Mesodermal cell (in vitro differentiated cells): Measurements from ENCODE around the gene UGT3A2.
"Not testable (repeated sequence)": the region's sequence is repeated elsewhere in the genome, so short reads cannot be mapped to it uniquely, and the experiment has no call there.

Experiments used
- H3K27ac ChIP-seq: 2 replicates; pipeline ENCODE4 v1.7.0; 2013; ENCODE audit warnings: mild to moderate bottlenecking, low read depth, low read length, moderate library complexity; ENCODE audit not compliant: severe bottlenecking
- H3K36me3 ChIP-seq: 2 replicates; pipeline ENCODE4 v1.7.1; 2013; ENCODE audit warnings: mild to moderate bottlenecking, low read length, moderate library complexity; ENCODE audit not compliant: control insufficient read depth, insufficient read depth
- H3K4me1 ChIP-seq: one replicate; pipeline ENCODE4 v1.7.1; 2013; ENCODE audit warnings: mild to moderate bottlenecking, low read length; ENCODE audit not compliant: insufficient read depth, control insufficient read depth, poor library complexity, severe bottlenecking
- H3K4me3 ChIP-seq: 2 replicates; pipeline ENCODE4 v1.7.0; 2013; ENCODE audit warnings: low read length, control low read depth, mild to moderate bottlenecking; ENCODE audit not compliant: insufficient read depth, poor library complexity, severe bottlenecking; ENCODE audit errors: extremely low read depth
- H3K9me3 ChIP-seq: 2 replicates; pipeline ENCODE4 v1.7.1; 2013; ENCODE audit warnings: mild to moderate bottlenecking, low read length, moderate library complexity; ENCODE audit not compliant: control insufficient read depth
- WGBS, 2 experiments: methylation state at CpG; one replicate each; pipeline ENCODE4 v1.1.5; 2013; ENCODE audit warnings: missing lambda C conversion rate in 2 of 2; ENCODE audit not compliant: insufficient coverage in 2 of 2; 5-methylcytosine and 5-hydroxymethylcytosine counted together

The UGT3A2 gene

GRCh38 chr5:36052538-36052937 lies 14.1 kb downstream of the UGT3A2 start:
- H3K4me3 ChIP-seq = no peak overlapping the region
- H3K27ac ChIP-seq = no peak overlapping the region
- no peaks in the 10 kb centered on the region for H3K9me3 ChIP-seq
- H3K4me1 ChIP-seq = no peaks in the 10 kb centered on the region
- H3K36me3 ChIP-seq = no peaks in the 10 kb centered on the region

DNA sequence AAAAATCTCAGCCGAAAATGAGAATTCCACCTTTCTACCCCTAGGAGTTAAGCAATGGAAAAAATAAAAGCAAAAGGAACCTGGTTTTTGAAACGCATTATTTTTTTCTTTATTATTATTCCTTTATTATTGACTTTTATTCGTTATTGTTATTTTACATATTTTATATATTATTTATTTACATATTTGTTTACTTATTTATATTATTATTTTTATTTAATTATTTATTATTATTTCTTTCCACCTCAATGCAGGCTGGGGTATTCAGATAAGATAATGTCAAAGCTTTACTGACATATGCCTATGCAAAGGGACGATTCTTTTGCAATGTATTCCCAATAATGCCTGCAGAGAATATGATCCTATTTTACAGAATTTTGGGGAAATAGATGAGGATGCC lies 16.7 kb downstream of the UGT3A2 start:
- Histone ChIP-seq H3K4me3 (no peak overlapping the region), H3K4me1 (no peaks in the 10 kb centered on the region), H3K9me3 (no peaks in the 10 kb centered on the region), H3K27ac (no peak overlapping the region), H3K36me3 (no peaks in the 10 kb centered on the region)
- no CpG with 5 or more reads among the region's 4 CpGs for WGBS, 2 experiments

DNA sequence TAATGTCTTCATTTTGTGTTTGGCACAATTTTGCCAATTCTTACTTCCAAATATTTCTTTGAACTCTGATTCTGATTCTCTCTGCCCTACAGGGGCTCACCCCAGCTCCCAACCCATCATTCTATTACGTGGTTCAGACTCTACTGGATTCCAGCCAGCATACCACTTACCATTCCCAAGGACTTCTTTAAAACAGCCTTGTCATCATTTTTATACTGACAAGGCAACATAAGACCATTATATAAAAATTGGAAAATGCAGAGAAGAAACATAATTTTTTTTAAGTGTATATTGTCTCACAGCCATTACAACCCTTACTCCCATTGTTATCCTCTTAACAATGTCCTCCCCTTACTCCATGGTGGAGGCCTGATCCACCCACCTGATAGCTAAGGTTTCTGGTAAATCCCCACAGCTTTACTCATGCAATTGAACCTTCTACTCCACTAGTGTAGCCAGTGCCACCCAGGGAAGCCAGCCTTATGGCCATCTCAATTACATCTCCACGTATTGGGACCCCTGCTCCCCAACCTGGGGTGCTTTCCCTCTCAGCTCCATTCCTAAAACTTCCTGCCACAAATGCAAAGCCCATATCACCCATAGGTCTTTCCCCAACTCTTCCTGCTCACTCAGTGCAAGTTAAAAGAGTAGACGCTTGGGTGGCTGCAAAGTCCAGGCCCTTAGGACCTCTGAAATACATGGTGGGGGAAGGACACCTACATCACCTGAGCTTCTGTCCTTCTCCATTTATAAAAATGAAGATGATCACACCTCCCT lies 19.1 kb downstream of the UGT3A2 start:
- Histone ChIP-seq H3K4me3 (no peak overlapping the region), H3K9me3 (no peaks in the 10 kb centered on the region), H3K4me1 (no peaks in the 10 kb centered on the region), H3K36me3 (no peaks in the 10 kb centered on the region), H3K27ac (no peak overlapping the region)
- WGBS, 2 experiments = 87% methylated on average over 2 of the region's 3 CpGs; no CpG with 5 or more reads in 1 of the 2 experiments

DNA sequence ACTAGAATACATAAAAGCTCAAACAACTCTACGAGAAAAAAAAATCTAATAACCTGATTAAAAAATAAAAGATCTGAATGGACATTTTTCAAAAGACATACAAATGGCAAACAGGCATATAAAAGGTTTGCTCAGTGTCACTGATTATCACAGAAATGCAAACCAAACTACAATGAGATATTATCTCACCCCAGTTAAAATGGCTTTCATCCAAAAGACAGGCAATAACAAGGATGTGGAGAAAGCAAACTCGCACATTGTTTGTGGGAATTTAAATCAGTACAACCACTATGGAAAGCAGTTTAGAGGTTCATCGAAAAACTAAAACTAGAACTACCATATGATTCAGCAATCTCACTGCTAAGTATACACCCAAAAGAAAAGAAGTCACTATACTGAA lies 20.8 kb downstream of the UGT3A2 start:
- H3K36me3 ChIP-seq = no peaks in the 10 kb centered on the region
- no peak overlapping the region for H3K4me3 ChIP-seq
- H3K27ac ChIP-seq = no peak overlapping the region
- peaks cover 3% of the 10 kb centered on the region for H3K4me1 ChIP-seq
- 67 to 100% methylated on average over 1 of the region's 3 CpGs for WGBS, 2 experiments
- no peaks in the 10 kb centered on the region for H3K9me3 ChIP-seq

GRCh38 chr5:36041537-36041845 lies 25.2 kb downstream of the UGT3A2 start:
- no peaks in the 10 kb centered on the region for H3K36me3 ChIP-seq
- H3K4me3 ChIP-seq = no peak overlapping the region
- no peak overlapping the region for H3K27ac ChIP-seq
- no peaks in the 10 kb centered on the region for H3K9me3 ChIP-seq
- peaks cover 3% of the 10 kb centered on the region for H3K4me1 ChIP-seq

DNA sequence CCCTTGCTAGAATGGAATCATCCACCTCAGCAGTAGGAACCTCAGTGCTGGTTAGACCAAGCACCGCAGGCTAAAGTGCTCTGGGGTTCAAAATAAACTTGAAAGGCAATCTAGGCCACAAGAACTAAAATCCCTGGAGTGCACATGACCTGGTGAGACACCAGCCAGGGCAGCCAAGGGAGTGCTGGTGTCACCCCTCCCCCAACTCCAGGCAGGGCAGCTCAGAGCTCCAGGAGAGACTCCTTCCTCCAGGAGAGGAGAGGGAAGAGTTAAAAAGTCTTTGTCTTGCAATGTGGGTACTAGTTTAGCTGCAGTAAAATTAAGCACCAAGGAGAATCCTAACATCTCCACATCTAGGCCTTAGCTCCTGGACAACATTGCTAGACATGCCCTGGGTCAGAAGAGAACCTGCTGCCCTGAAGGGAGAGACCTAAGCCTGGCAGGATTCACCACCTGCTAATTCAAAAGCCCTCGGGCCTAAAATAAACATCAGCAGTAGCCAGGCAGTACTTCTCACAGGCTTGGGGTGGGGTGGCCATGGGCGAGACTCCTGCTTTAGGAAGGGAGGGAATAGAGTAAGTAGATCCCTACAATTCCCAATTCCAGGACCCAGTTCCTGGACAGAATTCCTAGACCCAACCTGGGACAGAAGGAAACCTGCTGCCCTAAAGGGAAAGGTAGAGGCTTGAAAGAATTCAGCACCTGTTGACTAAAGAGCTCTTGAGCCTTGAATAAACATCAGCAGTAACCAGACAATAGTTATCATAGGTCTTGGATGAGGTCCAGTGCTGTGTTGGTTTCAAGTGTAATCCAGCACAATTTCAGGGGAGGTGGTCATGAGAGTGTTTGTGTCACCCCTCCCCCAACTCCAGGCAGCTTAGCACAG lies 25.8 kb downstream of the UGT3A2 start:
- no peaks in the 10 kb centered on the region for H3K36me3 ChIP-seq
- H3K4me3 ChIP-seq = no peak overlapping the region
- H3K9me3 ChIP-seq = no peaks in the 10 kb centered on the region
- WGBS, 2 experiments = 100% methylated on average over 1 to 2 of the region's 3 CpGs
- peaks cover 3% of the 10 kb centered on the region for H3K4me1 ChIP-seq
- H3K27ac ChIP-seq = no peak overlapping the region

- H3K4me3 ChIP-seq = no peak overlapping the region
- no peaks in the 10 kb centered on the region for H3K9me3 ChIP-seq
- H3K27ac ChIP-seq = no peak overlapping the region
- no peaks in the 10 kb centered on the region for H3K36me3 ChIP-seq
- no peaks in the 10 kb centered on the region for H3K4me1 ChIP-seq
- WGBS, 2 experiments = 92 to 97% methylated on average over 12 to 13 of the region's 13 CpGs
Observed at GRCh38 chr5:36035696-36036095, 31.0 kb downstream of the UGT3A2 start.

DNA sequence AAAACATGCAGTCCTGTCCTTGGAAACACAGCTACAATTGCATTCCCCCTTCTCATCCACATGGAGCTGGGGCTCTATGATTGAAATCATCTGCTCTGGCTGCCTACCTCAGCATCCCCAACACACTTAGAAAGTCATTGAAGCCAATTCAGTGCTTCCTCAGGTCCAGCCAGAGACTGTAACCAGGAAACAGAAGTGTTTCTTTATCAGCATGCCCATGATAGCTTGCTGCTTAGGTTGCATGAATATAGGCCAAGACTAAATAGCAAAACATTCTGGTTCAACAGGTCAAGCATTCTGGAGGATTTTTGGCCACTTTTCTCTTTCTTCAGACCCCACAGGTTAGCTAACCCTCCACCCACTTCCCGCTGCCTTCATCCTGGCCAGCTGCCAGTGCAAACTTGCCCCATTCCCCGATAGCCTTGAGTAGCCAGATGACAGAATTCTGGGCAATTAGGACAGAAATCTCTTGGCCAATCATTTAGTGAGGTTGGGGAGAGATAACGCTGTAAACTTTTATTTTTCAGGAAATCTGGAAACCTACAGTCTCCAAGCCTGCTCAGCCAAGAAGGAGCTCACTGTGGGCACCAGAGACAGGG lies 32.0 kb downstream of the UGT3A2 start:
- not testable (repeated sequence) for H3K27ac ChIP-seq, H3K9me3 ChIP-seq, H3K4me3 ChIP-seq, H3K4me1 ChIP-seq, H3K36me3 ChIP-seq
- WGBS, 2 experiments = 77 to 93% methylated on average over 2 of the region's 3 CpGs

GRCh38 chr5:36033486-36033885 lies 33.2 kb downstream of the UGT3A2 start:
- Histone ChIP-seq H3K4me3 (no peak overlapping the region), H3K4me1 (no peaks in the 10 kb centered on the region), H3K9me3 (no peaks in the 10 kb centered on the region), H3K36me3 (no peaks in the 10 kb centered on the region), H3K27ac (no peak overlapping the region)
- WGBS, 2 experiments = no CpG with 5 or more reads among the region's 1 CpG

DNA sequence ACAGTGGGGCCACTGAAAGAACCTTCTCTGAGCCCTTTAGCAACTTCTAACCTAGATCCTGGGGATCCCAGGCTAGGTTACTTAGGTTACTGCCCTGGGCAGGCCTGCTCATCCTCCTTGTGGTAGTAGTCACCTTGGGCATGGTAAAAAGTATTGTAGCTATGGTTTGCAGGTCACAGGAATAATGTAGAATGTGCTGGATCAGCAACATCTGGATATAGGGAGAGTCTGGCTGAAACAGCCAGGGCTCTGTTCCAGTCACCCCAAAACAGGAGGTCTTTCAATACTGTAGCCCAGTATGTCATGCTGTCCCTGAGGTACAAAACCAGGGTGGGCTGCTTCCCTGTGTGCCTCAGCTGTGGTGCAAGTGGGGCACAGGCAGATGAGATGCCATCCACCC lies 33.6 kb downstream of the UGT3A2 start:
- Histone ChIP-seq H3K9me3 (no peaks in the 10 kb centered on the region), H3K36me3 (no peaks in the 10 kb centered on the region), H3K27ac (no peak overlapping the region), H3K4me1 (no peaks in the 10 kb centered on the region), H3K4me3 (no peak overlapping the region)

- H3K36me3 ChIP-seq = no peaks in the 10 kb centered on the region
- no peaks in the 10 kb centered on the region for H3K9me3 ChIP-seq
- H3K4me3 ChIP-seq = no peak overlapping the region
- 81 to 82% methylated on average over 4 to 5 of the region's 6 CpGs for WGBS, 2 experiments
- no peaks in the 10 kb centered on the region for H3K4me1 ChIP-seq
- H3K27ac ChIP-seq = no peak overlapping the region
Observed at GRCh38 chr5:36031223-36031622, 35.5 kb downstream of the UGT3A2 start.
